NCI-H748 treated with DMSO at 0.1 percent for 48 hours (cell line): ENCODE data around the gene PCDHB7.
"Not testable (repeated sequence)": the region's sequence is repeated elsewhere in the genome, so short reads cannot be mapped to it uniquely, and the experiment has no call there.

Experiments
- DNase-seq: peaks from one replicate; lab custom pipeline; 2025; lab: John Stamatoyannopoulos, UW

Gene PCDHB7

GRCh38 chr5:141172381-141173204, at the start of gene PCDHB7:
PCDHB7 (plus strand) TSS chr5:141172644; CDS start chr5:141172836, 192 bp downstream.
- peak; percentile 70 for DNase-seq

DNA sequence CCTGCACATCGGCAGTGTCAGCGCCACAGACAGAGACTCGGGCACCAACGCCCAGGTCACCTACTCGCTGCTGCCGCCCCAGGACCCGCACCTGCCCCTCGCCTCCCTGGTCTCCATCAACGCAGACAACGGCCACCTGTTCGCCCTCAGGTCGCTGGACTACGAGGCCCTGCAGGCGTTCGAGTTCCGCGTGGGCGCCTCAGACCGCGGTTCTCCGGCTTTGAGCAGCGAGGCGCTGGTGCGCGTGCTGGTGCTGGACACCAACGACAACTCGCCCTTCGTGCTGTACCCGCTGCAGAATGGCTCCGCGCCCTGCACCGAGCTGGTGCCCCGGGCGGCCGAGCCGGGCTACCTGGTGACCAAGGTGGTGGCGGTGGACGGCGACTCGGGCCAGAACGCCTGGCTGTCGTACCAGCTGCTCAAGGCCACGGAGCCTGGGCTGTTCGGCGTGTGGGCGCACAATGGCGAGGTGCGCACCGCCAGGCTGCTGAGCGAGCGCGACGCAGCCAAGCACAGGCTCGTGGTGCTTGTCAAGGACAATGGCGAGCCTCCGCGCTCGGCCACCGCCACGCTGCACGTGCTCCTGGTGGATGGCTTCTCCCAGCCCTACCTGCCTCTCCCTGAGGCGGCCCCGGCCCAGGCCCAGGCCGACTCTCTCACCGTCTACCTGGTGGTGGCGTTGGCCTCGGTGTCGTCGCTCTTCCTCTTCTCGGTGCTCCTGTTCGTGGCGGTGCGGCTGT, 48.9 kb upstream of the PCDHB7 start:
- not testable (repeated sequence) for DNase-seq

DNA sequence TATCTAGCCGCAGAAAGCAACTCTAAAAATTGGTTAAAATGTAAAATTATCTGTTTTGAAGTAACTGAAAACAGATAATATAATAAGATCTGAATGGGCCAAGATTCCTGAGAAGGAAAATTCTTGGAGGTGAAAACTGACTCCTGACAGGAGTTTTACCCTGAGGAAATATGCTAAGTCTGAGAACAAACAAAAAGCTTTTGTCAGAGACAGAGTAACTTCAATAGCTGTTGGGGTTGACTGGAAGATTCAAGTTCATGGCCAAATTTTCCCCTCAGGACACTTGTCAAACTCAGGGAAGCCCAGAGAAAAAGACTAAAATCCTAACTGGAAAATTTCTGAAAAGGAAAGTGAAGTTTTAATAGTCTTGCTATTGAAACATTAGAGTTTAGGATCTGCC, 45.1 kb upstream of the PCDHB7 start:
- no peak for DNase-seq

DNA sequence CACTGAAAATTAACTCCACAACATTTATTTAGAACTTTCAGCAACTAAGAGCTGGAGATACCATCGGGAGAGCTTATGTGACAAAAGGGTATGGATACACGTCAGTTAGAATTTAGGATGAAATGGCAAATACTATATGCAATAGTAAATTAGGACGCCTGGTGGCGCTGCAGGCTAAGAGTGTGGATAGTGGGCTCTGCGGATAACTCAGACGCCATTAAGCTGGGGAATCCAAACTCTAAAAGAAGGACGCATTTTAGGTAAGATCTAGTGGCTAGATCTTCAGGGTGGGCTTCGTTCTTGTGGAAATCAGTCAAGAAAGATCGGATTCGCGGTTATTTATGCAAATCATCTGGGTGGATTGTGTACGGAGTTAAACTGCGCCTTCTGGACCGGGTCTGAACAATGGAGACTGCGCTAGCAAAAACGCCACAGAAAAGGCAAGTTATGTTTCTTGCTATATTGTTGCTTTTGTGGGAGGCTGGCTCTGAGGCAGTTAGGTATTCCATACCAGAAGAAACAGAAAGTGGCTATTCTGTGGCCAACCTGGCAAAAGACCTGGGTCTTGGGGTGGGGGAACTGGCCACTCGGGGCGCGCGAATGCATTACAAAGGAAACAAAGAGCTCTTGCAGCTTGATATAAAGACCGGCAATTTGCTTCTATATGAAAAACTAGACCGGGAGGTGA, 37.3 kb upstream of the PCDHB7 start, which contains the start of gene PCDHB5:
Gene PCDHB5, plus strand, starts transcription at position 177 of the 688 bp plus-strand sequence. Its CDS starts 229 bp downstream, at position 406.
- DNase-seq, result peak; percentile 85

DNA sequence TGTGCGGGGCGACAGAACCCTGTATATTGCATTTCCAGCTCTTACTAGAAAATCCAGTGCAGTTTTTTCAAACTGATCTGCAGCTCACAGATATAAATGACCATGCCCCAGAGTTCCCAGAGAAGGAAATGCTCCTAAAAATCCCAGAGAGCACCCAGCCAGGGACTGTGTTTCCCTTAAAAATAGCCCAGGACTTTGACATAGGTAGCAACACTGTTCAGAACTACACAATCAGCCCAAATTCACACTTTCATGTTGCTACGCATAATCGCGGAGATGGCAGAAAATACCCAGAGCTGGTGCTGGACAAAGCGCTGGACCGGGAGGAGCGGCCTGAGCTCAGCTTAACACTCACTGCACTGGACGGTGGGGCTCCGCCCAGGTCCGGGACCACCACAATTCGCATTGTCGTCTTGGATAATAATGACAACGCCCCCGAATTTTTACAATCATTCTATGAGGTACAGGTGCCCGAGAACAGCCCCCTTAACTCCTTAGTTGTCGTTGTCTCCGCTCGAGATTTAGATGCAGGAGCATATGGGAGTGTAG, 36.7 kb upstream of the PCDHB7 start:
- peak; percentile 38 for DNase-seq

DNA sequence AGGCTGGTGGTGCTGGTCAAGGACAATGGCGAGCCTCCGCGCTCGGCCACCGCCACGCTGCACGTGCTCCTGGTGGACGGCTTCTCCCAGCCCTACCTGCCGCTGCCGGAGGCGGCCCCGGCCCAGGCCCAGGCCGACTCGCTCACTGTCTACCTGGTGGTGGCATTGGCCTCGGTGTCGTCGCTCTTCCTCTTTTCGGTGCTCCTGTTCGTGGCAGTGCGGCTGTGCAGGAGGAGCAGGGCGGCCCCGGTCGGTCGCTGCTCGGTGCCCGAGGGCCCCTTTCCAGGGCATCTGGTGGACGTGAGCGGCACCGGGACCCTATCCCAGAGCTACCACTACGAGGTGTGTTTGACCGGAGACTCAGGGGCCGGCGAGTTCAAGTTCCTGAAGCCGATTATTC, 35.1 kb upstream of the PCDHB7 start:
- not testable (repeated sequence) for DNase-seq

GRCh38 chr5:141149812-141150211, 22.6 kb upstream of the PCDHB7 start, which contains the start of gene PCDHB6:
PCDHB6 (plus strand) TSS chr5:141150057; CDS start chr5:141150258, 201 bp downstream.
- peak; percentile 46 for DNase-seq

DNA sequence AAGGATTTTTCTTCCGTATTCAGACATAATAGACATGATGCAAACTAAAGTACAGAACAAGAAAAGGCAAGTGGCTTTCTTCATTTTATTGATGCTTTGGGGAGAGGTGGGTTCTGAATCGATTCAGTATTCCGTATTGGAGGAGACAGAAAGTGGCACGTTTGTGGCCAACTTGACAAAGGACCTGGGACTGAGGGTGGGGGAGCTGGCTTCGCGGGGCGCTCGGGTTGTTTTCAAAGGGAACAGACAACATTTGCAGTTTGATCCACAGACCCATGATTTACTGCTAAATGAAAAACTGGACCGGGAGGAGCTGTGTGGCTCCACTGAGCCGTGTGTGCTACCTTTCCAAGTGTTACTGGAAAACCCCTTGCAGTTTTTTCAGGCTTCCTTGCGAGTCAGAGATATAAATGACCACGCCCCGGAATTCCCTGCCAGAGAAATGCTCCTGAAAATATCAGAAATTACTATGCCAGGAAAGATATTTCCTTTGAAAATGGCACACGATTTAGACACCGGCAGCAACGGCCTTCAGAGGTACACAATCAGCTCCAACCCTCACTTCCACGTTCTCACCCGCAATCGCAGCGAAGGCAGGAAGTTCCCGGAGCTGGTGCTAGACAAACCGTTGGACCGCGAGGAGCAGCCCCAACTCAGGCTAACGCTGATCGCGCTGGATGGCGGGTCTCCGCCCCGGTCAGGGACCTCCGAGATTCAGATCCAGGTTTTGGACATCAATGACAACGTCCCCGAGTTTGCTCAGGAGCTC, 22.0 kb upstream of the PCDHB7 start:
- DNase-seq, result no peak

DNA sequence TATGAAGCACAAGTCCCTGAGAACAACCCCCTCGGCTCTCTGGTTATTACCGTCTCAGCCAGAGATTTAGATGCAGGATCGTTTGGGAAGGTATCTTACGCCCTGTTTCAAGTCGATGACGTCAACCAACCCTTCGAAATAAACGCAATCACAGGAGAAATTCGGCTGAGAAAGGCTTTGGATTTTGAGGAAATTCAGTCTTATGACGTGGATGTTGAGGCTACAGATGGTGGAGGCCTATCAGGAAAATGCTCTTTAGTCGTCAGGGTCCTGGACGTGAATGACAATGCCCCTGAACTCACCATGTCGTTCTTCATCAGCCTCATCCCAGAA, 21.5 kb upstream of the PCDHB7 start:
- no peak for DNase-seq

- DNase-seq, result not testable (repeated sequence)
These were observed 20.8 kb upstream of the PCDHB7 start for GRCh38 chr5:141151632-141152031.

DNA sequence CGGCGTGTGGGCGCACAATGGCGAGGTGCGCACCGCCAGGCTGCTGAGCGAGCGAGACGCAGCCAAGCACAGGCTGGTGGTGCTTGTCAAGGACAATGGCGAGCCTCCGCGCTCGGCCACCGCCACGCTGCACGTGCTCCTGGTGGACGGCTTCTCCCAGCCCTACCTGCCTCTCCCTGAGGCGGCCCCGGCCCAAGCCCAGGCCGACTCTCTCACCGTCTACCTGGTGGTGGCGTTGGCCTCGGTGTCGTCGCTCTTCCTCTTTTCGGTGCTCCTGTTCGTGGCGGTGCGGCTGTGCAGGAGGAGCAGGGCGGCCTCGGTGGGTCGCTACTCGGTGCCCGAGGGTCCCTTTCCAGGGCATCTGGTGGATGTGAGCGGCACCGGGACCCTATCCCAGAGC, 20.3 kb upstream of the PCDHB7 start:
- not testable (repeated sequence) for DNase-seq

DNA sequence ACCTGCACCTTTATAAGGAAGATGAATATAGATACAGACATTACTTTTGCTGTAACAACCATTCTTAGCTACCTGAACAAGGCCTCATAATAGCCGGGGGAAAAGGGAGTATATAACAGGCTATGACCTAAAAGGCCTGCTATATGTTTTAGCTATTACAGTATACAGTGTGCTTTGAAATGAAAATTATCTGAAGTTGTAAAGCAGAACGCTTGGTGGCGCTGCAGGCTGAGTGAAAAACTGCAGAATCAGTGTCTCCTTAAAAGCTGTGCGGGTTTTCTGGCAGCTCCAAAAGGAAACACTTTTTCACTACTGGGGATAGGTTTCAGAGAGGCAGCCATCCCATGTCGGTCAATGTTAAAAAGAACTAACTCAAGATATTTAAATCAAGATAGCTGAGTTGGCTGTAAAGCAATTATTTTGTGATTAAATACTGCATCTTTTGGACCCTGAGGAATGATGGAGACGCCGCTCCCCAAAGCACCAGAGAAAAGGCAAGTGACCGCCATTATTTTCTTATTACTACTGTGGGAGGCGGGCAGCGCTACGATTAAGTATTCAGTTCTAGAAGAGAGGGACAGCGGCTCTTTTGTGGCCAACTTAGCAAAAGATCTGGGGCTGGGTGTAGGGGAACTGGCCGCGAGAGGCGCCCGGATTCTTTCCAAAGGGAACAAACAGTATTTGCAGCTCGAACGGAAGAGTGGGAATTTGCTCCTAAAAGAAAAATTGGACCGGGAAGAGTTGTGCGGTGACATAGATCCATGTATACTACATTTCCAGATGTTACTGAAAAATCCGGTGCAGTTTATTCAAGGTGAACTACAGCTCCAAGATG, 16.7 kb upstream of the PCDHB7 start:
- peak; percentile 80 for DNase-seq

GRCh38 chr5:141157356-141157755, 15.1 kb upstream of the PCDHB7 start:
- DNase-seq, result not testable (repeated sequence)

DNA sequence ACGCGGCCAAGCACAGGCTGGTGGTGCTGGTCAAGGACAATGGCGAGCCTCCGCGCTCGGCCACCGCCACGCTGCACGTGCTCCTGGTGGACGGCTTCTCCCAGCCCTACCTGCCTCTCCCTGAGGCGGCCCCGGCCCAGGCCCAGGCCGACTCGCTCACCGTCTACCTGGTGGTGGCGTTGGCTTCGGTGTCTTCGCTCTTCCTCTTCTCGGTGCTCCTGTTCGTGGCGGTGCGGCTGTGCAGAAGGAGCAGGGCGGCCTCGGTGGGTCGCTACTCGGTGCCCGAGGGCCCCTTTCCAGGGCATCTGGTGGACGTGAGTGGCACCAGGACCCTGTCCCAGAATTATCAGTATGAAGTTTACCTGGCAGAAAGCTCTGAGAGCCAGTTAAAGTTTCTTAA, 14.5 kb upstream of the PCDHB7 start:
- not testable (repeated sequence) for DNase-seq

- DNase-seq, result not testable (repeated sequence)
These were observed 2.1 kb downstream of the PCDHB7 start for GRCh38 chr5:141174291-141175104.

- no peak for DNase-seq
These were observed 3.5 kb downstream of the PCDHB7 start for GRCh38 chr5:141175933-141176332.

DNA sequence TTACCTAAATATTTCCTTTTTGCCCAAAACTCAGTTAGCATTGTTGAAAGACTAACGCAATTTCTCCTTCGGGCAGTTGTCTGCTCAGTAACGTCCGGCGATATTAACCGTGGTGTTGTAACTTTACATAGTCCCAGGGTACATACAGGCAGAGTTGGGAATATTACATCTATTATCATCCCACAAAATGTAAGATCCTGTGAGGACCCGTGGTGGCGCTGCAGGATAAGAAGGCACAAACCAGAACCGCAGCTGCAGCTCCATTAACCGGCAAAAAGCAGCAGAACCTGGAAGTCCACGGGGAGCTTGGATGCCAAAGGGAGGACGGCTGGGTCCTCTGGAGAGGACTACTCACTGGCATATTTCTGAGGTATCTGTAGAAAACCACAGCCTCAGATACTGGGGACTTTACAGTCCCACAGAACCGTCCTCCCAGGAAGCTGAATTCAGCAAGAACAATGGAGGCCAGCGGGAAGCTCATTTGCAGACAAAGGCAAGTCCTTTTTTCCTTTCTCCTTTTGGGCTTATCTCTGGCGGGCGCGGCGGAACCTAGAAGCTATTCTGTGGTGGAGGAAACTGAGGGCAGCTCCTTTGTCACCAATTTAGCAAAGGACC, 5.2 kb downstream of the PCDHB7 start, which contains the start of gene PCDHB8:
Gene PCDHB8, plus strand, starts transcription at position 214 of the 615 bp plus-strand sequence. Its CDS starts 245 bp downstream, at position 459.
- DNase-seq, result peak; percentile 65

GRCh38 chr5:141179371-141179770, 6.9 kb downstream of the PCDHB7 start:
- not testable (repeated sequence) for DNase-seq

DNA sequence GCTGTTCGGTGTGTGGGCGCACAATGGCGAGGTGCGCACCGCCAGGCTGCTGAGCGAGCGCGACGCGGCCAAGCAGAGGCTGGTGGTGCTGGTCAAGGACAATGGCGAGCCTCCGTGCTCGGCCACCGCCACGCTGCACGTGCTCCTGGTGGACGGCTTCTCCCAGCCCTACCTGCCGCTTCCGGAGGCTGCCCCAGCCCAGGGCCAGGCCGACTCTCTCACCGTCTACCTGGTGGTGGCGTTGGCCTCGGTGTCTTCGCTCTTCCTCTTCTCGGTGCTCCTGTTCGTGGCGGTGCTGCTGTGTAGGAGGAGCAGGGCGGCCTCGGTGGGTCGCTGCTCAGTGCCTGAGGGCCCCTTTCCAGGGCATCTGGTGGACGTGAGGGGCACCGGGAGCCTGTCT, 7.4 kb downstream of the PCDHB7 start:
- DNase-seq, result not testable (repeated sequence)
